Measurements from ENCODE around the gene TP53I13.
A peak's percentile ranks its signal among the peaks of the same experiment; 100 is the strongest.

Gene TP53I13

GRCh38 chr17:29594519-29595090 is 26.1 kb downstream of the TP53I13 start:
- DNase-seq, result no peak

GRCh38 chr17:29595107-29595942 is 26.8 kb downstream of the TP53I13 start:
- no peak for DNase-seq

- DNase-seq, result no peak
Measured at GRCh38 chr17:29595943-29596774, 27.7 kb downstream of the TP53I13 start.

- DNase-seq, result no peak
Measured at GRCh38 chr17:29596811-29597210, 28.3 kb downstream of the TP53I13 start.

- DNase-seq, result peak; percentile 38
Measured at GRCh38 chr17:29597361-29598172, 29.1 kb downstream of the TP53I13 start.

- no peak for DNase-seq
Measured at GRCh38 chr17:29603109-29603674, 34.7 kb downstream of the TP53I13 start.

- DNase-seq, result no peak
Measured at GRCh38 chr17:29607557-29608195, 39.2 kb downstream of the TP53I13 start.

GRCh38 chr17:29608986-29609385 is 40.5 kb downstream of the TP53I13 start:
- no peak for DNase-seq

- DNase-seq, result no peak
Measured at GRCh38 chr17:29610395-29610794, 41.9 kb downstream of the TP53I13 start.

- DNase-seq, result no peak
Measured at GRCh38 chr17:29611351-29612093, 43.0 kb downstream of the TP53I13 start.

GRCh38 chr17:29612094-29612403 is 43.5 kb downstream of the TP53I13 start:
- DNase-seq, result no peak

- DNase-seq, result no peak
Measured at GRCh38 chr17:29612404-29613280, 44.1 kb downstream of the TP53I13 start.

GRCh38 chr17:29613352-29613837 is 44.9 kb downstream of the TP53I13 start:
- no peak for DNase-seq

GRCh38 chr17:29613856-29614255 is 45.4 kb downstream of the TP53I13 start:
- DNase-seq, result no peak

GRCh38 chr17:29614349-29615047 is 46.0 kb downstream of the TP53I13 start:
- no peak for DNase-seq

- no peak for DNase-seq
Measured at GRCh38 chr17:29615048-29615385, 46.5 kb downstream of the TP53I13 start.

- peak; percentile 88 for DNase-seq
Measured at GRCh38 chr17:29615492-29616299, 47.2 kb downstream of the TP53I13 start.

- DNase-seq, result peak; percentile 25
Measured at GRCh38 chr17:29616300-29617048, 48.0 kb downstream of the TP53I13 start.
